Measurements from ENCODE around the gene CHERP. TPM values are rescaled to one million over a fixed set of nuclear protein-coding genes. Genes with fewer than 3 reads are reported as not detected.
"Not testable (repeated sequence)": the region's sequence is repeated elsewhere in the genome, so short reads cannot be mapped to it uniquely, and the experiment has no call there.

The CHERP gene
- total RNA-seq, 1 experiment from 2014 or later = 101 TPM

GRCh38 chr19:16495982-16496612 lies 46.1 kb downstream of the CHERP start, which contains the start of the genes C19orf44 and CALR3:
Gene C19orf44 (plus strand): TSS chr19:16496394. CDS start chr19:16500793, 4,399 bp downstream.
Gene CALR3 (minus strand): TSS chr19:16496167. CDS start chr19:16496129, 38 bp downstream.
- TF ChIP-seq CTCF (conservative IDR thresholded peaks at IDR 0.05) = no peak
- Histone ChIP-seq H3K14ac (ENCODE audit: insufficient read depth, low read length) (no peak within 1 kb of the TSS; the same call in 1 of the 2 replicates), H2BK15ac (ENCODE audit: low read depth, low read length) (no peak within 1 kb of the TSS), H3K9me3 (ENCODE audit: control insufficient read depth, low read depth, low read length) (no peaks in the 10 kb centered on the region), H3T11ph (ENCODE audit: low read length) (no peak within 1 kb of the TSS), H2AFZ (ENCODE audit: low read length) (no peak within 1 kb of the TSS), H3K4me1 (ENCODE audit: insufficient read depth, low read length) (no peaks in the 10 kb centered on the region), H3K27ac (ENCODE audit: insufficient read length, low read depth, low read length) (no peak within 1 kb of the TSS), H2BK5ac (ENCODE audit: insufficient read length, low read length) (no peak within 1 kb of the TSS), H2BK20ac (ENCODE audit: low read depth, low read length, poor library complexity, severe bottlenecking) (no peak within 1 kb of the TSS), H4K20me1 (ENCODE audit: control insufficient read depth, insufficient read depth, insufficient read length) (no peaks in the 10 kb centered on the region), H2BK12ac (ENCODE audit: insufficient read length, low read depth, low read length) (no peak within 1 kb of the TSS), H3K23me2 (ENCODE audit: insufficient read length, low read depth, low read length, poor library complexity, severe bottlenecking) (peaks cover 3% of the 10 kb centered on the region), H2AK5ac (ENCODE audit: insufficient read length, low read length) (no peak within 1 kb of the TSS), H2BK120ac (ENCODE audit: low read depth, low read length, poor library complexity, severe bottlenecking) (no peak within 1 kb of the TSS), H3K56ac (ENCODE audit: insufficient read length, low read depth, low read length) (no peak within 1 kb of the TSS), H4K5ac (ENCODE audit: insufficient read length, low read depth, low read length) (no peak within 1 kb of the TSS), H3K18ac (ENCODE audit: insufficient read length, low read depth, low read length) (no peak within 1 kb of the TSS), H3K9ac (ENCODE audit: extremely low read depth, insufficient read length, low read length) (peak within 1 kb of the TSS; percentile 63), H3K27me3 (ENCODE audit: insufficient read depth, low read length) (no peaks in the 10 kb centered on the region), H3K4me2 (ENCODE audit: insufficient read depth, insufficient read length, low read length) (peak within 1 kb of the TSS; percentile 79), H3K4ac (ENCODE audit: low read depth, low read length) (no peak within 1 kb of the TSS), H4K91ac (ENCODE audit: insufficient read length, low read depth, low read length) (no peak within 1 kb of the TSS), H3K79me1 (ENCODE audit: insufficient read depth, low read depth, low read length, poor library complexity, severe bottlenecking) (no peaks in the 10 kb centered on the region), H4K8ac (replicated peaks; ENCODE audit: insufficient read length, low read depth, low read length) (no peak within 1 kb of the TSS), H3K23ac (ENCODE audit: insufficient read length, low read depth, low read length) (no peak within 1 kb of the TSS), H3K79me2 (ENCODE audit: insufficient read depth, low read length) (no peaks in the 10 kb centered on the region)
- peaks cover 2 to 4% (median 3%) of the 10 kb centered on the region in 3 experiments; a peak in 5 of 7 replicates for H3K36me3 Mint-ChIP-seq (ENCODE audit: insufficient read depth in 1 of 3, low read depth in 3 of 3)
- H3K4me3 Mint-ChIP-seq = peak within 1 kb of the TSS; percentile 89 to 94
- WGBS (ENCODE audit: extremely low coverage, insufficient read length, low lambda C conversion rate) = no CpG with 5 or more reads among the region's 52 CpGs
- H3K4me1 Mint-ChIP-seq = peaks cover 5 to 16% of the 10 kb centered on the region in 2 experiments
- DNase-seq = peak; percentile 99
- peak within 1 kb of the TSS in 2 of 3 experiments; percentile 93 to 95; a peak in 5 of 7 replicates for H3K27ac Mint-ChIP-seq
- no peaks in the 10 kb centered on the region for H3K27me3 Mint-ChIP-seq (ENCODE audit: low read depth)
- no peaks in the 10 kb centered on the region for H3K9me3 Mint-ChIP-seq

- not testable (repeated sequence) for H3K18ac ChIP-seq (ENCODE audit: insufficient read length, low read depth, low read length); H2BK5ac ChIP-seq (ENCODE audit: insufficient read length, low read length); H3K36me3 Mint-ChIP-seq (ENCODE audit: insufficient read depth in 1 of 3, low read depth in 3 of 3); H2BK15ac ChIP-seq (ENCODE audit: low read depth, low read length); H2BK120ac ChIP-seq (ENCODE audit: low read depth, low read length, poor library complexity, severe bottlenecking); H3K79me2 ChIP-seq (ENCODE audit: insufficient read depth, low read length); H4K5ac ChIP-seq (ENCODE audit: insufficient read length, low read depth, low read length); H3K4me3 Mint-ChIP-seq; H3K79me1 ChIP-seq (ENCODE audit: insufficient read depth, low read depth, low read length, poor library complexity, severe bottlenecking); H3K27me3 Mint-ChIP-seq (ENCODE audit: low read depth); H3K27ac ChIP-seq (ENCODE audit: insufficient read length, low read depth, low read length); H4K8ac ChIP-seq (replicated peaks; ENCODE audit: insufficient read length, low read depth, low read length); H3K23ac ChIP-seq (ENCODE audit: insufficient read length, low read depth, low read length); H3K4me1 Mint-ChIP-seq; H3K9ac ChIP-seq (ENCODE audit: extremely low read depth, insufficient read length, low read length); H3K56ac ChIP-seq (ENCODE audit: insufficient read length, low read depth, low read length); H4K20me1 ChIP-seq (ENCODE audit: control insufficient read depth, insufficient read depth, insufficient read length); H2AFZ ChIP-seq (ENCODE audit: low read length); H2BK20ac ChIP-seq (ENCODE audit: low read depth, low read length, poor library complexity, severe bottlenecking); H3K14ac ChIP-seq (ENCODE audit: insufficient read depth, low read length); H3K23me2 ChIP-seq (ENCODE audit: insufficient read length, low read depth, low read length, poor library complexity, severe bottlenecking); DNase-seq; H3K9me3 ChIP-seq (ENCODE audit: control insufficient read depth, low read depth, low read length); H3K9me3 Mint-ChIP-seq; H3K27ac Mint-ChIP-seq; H4K91ac ChIP-seq (ENCODE audit: insufficient read length, low read depth, low read length); H3T11ph ChIP-seq (ENCODE audit: low read length); H2BK12ac ChIP-seq (ENCODE audit: insufficient read length, low read depth, low read length); H2AK5ac ChIP-seq (ENCODE audit: insufficient read length, low read length); H3K4ac ChIP-seq (ENCODE audit: low read depth, low read length); H3K27me3 ChIP-seq (ENCODE audit: insufficient read depth, low read length); H3K4me2 ChIP-seq (ENCODE audit: insufficient read depth, insufficient read length, low read length); H3K4me1 ChIP-seq (ENCODE audit: insufficient read depth, low read length)
- WGBS (ENCODE audit: extremely low coverage, insufficient read length, low lambda C conversion rate) = no CpG with 5 or more reads among the region's 4 CpGs
These were observed 55.8 kb downstream of the CHERP start for GRCh38 chr19:16486476-16486875.

Data from H9 (cell line).